HTR-8/SVneo (cell line): ENCODE measurements around the gene ARID3B.
"Not testable (repeated sequence)": the region's sequence is repeated elsewhere in the genome, so short reads cannot be mapped to it uniquely, and the experiment has no call there.

ENCODE experiments used
- DNase-seq: peaks from one replicate; pipeline ENCODE4 v3.0.0; 2011; ENCODE audit warnings: low spot score, mixed read lengths; ENCODE audit not compliant: insufficient read length
- FAIRE-seq: peaks from 2 replicates; lab custom pipeline; 2011; peaks lifted over from hg19 to GRCh38; lab: Jason Lieb, UNC

The ARID3B gene

DNA sequence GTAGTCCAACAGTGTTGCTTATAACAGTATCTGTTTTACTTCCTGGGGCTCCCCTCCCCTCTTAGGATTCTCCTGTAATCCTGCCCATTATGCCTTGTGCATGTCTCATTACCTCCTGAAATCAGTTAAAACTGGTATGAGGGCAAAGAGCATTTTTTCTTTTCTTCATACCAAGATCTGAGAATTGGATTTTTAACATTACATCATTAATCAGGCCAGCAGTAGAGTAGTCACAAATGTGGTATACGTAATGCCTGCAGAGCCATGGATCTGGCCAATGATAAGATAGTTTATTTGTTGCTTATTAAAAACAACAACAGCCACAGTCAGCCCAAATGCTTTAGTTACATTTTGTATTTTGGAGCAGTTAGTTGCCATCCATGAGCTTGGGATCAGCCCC lies 23.2 kb downstream of the ARID3B start:
- FAIRE-seq = no peak
- no peak for DNase-seq

DNA sequence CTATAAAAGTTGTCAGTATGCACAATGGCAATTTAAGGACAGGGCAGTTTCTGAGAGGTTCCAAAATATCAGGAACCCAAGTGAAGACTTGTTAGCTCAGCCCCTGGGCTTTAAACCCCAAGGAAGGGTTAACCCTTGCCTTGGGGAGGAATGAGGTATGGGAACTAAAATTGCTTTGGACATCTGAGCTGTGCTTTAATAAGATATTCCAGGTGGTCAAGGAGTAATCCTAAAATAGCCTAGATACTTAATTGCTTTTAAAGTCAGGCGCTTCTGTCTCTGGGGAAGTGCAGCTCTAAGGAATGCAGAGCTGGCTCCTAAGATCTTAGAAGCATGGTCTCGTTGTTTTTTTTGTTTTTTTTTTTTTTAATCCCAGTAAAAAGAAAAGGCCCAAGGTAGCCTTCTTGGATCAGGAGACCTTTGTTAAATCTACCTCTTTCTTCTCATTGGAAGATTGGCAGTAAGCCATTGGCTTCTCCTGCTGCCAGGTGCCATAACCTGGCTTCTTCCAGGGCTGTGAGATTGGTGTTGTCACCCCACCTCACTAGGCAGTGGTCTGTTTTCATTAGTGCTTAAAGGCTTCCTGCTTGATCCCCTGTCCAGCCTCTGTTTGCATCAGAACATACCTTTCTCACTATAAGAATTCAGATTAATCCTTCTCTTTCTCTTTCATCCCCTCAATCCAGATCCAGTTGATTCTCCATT lies 24.5 kb downstream of the ARID3B start:
- FAIRE-seq (no peak), DNase-seq (no peak)

DNA sequence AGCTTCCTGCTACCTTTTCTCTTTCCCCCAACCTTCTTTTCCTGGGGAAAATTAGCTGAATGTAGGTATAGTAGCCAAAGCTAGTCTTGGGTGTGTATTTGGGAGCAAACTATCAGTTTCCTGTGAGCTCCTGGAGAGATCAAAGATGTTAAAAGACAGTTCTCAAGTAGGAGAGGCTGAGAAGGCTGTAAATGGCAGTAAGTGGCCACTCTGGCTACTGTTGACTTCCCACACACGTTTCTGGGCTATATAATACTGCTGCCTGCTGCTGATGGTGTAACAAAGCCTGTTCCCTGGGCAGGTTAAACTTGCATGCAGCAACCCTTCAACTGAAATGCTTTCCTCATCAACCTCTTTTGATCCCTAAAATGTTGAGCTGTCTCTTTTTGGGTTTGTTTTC lies 27.6 kb downstream of the ARID3B start:
- DNase-seq (no peak), FAIRE-seq (no peak)

GRCh38 chr15:74569731-74570070 lies 28.7 kb downstream of the ARID3B start:
- DNase-seq (no peak), FAIRE-seq (no peak)

- no peak for DNase-seq
- FAIRE-seq = no peak
Measured at GRCh38 chr15:74571191-74571590, 30.2 kb downstream of the ARID3B start.

DNA sequence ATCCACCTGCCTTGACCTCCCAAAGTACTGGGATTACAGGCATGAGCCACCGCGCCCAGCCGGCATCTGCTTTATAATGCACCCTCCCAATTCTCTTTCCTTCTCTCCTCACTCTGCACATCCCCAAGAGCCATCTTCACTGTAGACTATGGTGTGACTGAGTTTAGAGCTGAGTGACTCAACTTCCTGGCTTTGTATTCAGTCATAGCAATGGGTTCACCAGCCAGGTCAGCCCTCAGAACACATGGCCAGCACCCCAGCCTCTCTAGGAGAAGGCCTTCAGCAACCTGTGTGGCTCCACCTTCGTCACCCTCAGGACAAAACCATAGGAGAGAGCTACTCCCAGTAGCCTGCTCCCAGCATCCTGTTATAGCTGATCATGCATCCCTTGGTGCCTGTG lies 33.0 kb downstream of the ARID3B start:
- DNase-seq = no peak

GRCh38 chr15:74578496-74578994 lies 37.5 kb downstream of the ARID3B start:
- FAIRE-seq (no peak), DNase-seq (no peak)

More for the DNA sequence above, 33.0 kb downstream of the ARID3B start:
- FAIRE-seq = no peak

GRCh38 chr15:74579001-74579400 lies 38.0 kb downstream of the ARID3B start:
- no peak for DNase-seq
- no peak for FAIRE-seq

GRCh38 chr15:74580538-74581350 lies 39.7 kb downstream of the ARID3B start:
- FAIRE-seq = no peak
- DNase-seq = no peak

DNA sequence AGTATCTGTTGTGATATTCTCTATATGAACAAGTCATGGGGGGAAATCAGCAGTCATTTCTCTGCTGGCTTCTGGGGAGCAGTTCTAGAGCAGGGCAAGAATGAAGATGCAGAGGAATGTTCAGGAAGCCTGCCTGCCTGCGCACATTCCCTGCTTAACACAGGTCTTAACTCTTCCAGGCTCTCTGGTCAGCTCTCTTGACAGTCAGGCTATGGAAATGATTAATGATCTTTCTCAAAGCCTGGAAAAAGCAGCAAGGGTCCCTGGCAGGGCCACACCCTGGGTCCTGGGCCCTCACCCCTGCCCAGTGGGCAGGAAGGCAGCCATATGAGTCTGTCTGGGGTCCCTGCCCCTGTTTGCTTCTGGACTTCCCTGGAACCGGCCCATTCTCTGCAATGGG lies 43.2 kb downstream of the ARID3B start:
- FAIRE-seq = no peak
- DNase-seq = no peak

GRCh38 chr15:74584779-74585178 lies 43.8 kb downstream of the ARID3B start:
- FAIRE-seq = no peak
- no peak for DNase-seq

DNA sequence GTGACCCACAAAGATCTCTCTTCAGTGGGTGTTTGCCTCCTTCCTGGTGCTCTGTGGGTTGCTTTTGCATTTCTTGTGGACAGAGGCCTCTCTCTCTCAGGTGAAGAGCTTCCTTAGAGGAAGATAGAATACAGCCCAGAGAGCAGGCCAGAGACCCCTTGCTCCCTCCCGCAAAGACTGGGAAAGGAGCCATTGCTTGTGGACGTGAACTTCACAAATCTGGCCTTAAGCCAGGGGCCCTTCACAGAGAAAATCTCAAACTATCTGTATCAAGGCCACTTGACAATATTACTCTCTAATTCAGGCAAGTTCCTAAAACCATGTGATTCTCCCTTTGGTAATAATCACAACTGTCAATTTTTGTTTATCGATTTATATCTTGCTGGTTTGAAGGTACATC lies 44.2 kb downstream of the ARID3B start:
- no peak for FAIRE-seq
- DNase-seq = no peak

GRCh38 chr15:74585857-74586256 lies 44.8 kb downstream of the ARID3B start:
- DNase-seq (no peak), FAIRE-seq (no peak)

GRCh38 chr15:74589826-74590225 lies 48.8 kb downstream of the ARID3B start:
- DNase-seq (no peak), FAIRE-seq (no peak)

- DNase-seq (no peak), FAIRE-seq (no peak)
Measured at GRCh38 chr15:74592222-74592621, 51.2 kb downstream of the ARID3B start.

DNA sequence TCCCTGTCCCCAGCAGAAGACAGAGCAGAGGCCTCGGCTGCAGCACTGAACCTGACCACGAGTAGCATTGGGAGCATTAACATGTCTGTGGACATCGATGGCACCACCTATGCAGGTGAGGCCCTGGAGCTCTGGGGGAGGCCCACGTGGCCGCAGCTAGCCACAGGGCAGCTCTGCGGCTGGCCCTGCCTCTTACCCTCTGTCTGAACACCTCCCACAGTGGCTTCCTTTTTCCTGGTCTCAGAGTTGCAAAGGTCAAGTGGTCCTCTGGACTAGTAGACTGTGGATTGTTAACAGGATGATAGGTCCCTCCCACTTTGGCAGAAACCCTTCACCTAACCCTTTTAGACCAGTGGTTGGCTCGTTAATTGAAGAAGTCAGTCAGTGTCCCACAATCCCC lies 52.1 kb downstream of the ARID3B start:
- DNase-seq = no peak
- FAIRE-seq = no peak

DNA sequence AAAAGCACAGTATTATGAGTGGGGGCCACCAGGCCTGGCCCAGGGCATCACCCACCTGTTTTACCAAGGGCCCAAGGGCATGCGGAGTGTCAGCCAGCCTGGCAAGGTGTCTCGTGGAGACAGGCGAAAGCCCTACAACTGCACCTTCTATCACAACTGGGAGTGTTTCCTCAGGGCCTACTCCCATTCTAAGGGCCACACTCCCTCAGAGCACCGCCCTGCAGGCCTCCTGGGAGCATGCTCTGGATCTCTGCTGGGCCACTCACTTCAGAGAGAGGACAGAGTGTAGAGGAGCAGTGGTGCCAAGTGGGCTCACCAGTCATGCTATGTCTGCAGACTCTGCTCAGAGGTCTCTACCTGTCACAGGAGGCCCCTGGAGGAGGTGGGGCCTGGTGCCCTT lies 53.4 kb downstream of the ARID3B start:
- DNase-seq (no peak), FAIRE-seq (no peak)

DNA sequence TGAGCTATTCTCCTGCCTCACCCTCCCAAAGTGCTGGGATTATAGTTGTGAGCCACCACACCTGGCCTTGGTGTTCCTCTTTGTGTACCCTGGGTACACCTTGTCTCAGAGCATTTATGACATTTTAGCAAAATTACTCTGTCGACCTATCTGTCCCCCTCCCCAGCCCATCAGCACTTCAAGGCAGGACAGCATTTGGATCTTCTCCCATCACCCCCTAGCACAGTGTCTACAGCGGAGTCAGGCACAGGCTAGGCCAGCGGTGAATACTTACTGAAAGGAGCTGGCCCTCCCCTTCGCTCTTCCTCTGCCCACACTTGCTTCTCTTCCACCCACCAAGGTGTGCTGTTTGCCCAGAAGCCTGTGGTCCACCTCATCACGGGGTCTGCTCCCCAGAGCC lies 54.3 kb downstream of the ARID3B start:
- FAIRE-seq (no peak), DNase-seq (no peak)

DNA sequence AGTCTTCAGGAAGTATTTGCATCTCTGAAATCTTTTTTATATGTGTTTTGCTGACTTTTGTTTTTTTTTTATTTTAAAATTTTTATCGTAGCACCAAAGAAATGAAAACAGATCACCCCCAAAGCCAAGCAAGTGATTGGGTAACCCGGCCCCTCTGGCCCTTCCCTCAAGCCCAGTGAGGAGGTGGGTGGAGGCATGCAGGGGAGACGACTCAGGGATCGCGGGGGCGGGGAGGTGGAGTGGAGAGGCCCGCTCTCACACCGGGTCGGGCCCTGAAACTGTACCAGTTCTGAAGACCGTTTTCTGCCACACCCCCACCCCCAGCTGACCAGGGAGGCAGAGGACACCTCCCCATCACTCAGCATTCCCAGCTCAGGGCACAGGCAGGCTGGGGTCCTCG lies 55.7 kb downstream of the ARID3B start:
- FAIRE-seq, DNase-seq: not testable (repeated sequence)

DNA sequence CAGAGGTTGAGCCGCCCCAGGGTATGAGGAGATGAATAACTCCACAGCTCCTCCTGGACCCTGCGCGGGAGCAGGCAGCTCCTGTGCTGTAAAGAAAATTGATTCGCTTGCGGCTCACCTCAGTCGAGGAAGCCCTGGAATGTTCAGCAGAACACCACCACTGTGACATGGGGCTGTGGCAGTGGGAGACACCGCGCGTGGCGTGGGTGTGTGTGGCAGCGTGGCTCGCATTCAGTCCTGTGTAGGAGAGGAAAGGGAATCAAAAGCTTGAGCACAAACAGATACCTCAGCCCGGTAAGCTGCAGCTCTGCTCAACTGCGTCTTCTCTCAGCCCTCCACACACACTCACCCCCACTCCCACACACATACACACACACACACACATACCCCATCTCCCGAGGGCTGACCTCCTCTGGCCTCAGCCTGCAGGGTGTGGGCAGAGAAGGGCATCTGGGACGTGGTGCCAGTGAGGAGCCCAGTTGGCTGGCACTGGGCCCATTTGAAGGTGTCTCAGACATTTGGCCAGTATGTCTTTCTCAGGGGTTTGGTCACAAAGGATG lies 56.2 kb downstream of the ARID3B start:
- DNase-seq, FAIRE-seq: not testable (repeated sequence)

DNA sequence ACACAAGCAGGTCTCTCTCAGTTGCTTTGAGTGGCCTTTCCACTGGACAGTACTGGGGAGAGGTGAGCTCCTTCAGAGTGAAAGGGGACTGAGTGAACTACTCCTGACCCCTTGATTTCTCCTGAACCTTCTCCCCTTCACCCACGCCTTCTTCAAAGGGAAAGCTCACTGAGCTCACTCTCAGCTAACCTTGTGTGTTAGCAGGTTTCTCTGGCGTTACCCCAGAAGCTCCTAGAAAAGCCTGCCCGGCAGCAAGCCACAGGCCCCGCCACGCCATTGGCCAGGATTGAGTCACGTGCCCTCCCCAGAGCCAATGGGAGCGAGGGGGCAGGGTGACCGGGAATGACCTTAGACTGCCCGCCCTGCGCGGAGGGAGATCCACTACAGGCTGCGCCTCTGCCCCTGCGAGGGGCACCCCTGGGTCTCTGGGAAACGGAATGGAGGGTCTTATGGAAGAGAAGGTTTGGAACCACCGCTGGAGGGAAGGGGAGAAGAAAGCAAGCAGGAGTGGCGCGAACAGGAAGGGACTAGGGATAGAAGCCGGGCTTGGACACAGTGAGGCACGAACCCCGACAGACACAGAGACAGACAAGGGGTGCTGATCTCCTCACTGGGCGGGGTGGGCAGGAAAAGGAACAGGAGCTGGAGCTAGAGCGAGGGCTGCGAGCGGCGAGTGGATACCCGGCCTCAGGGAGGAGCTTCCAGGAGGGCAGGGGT lies 57.3 kb downstream of the ARID3B start:
- DNase-seq (peak; percentile 61), FAIRE-seq (no peak)
